Measurements from ENCODE around the gene ZNF470. TPM values are rescaled to one million over a fixed set of nuclear protein-coding genes. Genes with fewer than 3 reads are reported as not detected.

Gene ZNF470
- total RNA-seq, 4 donors from 2014 or later, result 5.1 to 9.2 (median 5.7) TPM

GRCh38 chr19:56617531-56617930 is 50.3 kb downstream of the ZNF470 start:
- DNase-seq (ENCODE audit: low spot score in 2 of 2), result no peak
- peaks cover 0 to 100% (median 45%) of the 10 kb centered on the region in 4 donors for H3K9me3 ChIP-seq
- no peak overlapping the region for H3K4me3 ChIP-seq
- H3K4me1 ChIP-seq, result no peaks in the 10 kb centered on the region
- 81 to 83% methylated on average over 8 of the region's 8 CpGs for WGBS, 2 donors
- TF ChIP-seq POLR2A (IDR thresholded peaks at IDR 0.05) (no peak), EP300 (IDR thresholded peaks at IDR 0.05) (no peak)
- TF ChIP-seq, protein P1, sequence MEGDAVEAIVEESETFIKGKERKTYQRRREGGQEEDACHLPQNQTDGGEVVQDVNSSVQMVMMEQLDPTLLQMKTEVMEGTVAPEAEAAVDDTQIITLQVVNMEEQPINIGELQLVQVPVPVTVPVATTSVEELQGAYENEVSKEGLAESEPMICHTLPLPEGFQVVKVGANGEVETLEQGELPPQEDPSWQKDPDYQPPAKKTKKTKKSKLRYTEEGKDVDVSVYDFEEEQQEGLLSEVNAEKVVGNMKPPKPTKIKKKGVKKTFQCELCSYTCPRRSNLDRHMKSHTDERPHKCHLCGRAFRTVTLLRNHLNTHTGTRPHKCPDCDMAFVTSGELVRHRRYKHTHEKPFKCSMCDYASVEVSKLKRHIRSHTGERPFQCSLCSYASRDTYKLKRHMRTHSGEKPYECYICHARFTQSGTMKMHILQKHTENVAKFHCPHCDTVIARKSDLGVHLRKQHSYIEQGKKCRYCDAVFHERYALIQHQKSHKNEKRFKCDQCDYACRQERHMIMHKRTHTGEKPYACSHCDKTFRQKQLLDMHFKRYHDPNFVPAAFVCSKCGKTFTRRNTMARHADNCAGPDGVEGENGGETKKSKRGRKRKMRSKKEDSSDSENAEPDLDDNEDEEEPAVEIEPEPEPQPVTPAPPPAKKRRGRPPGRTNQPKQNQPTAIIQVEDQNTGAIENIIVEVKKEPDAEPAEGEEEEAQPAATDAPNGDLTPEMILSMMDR (IDR thresholded peaks at IDR 0.05), result no peak
- no peak overlapping the region for H3K27ac ChIP-seq
- no peaks in the 10 kb centered on the region for H3K27me3 ChIP-seq
- H3K36me3 ChIP-seq, result peaks cover 0 to 100% (median 24%) of the 10 kb centered on the region in 3 donors

- Histone ChIP-seq H3K27me3 (no peaks in the 10 kb centered on the region), H3K9me3 (peaks cover 0 to 100% (median 45%) of the 10 kb centered on the region in 4 donors), H3K36me3 (peaks cover 0 to 100% (median 29%) of the 10 kb centered on the region in 3 donors), H3K4me1 (no peaks in the 10 kb centered on the region), H3K4me3 (no peak overlapping the region), H3K27ac (no peak overlapping the region)
- TF ChIP-seq POLR2A (IDR thresholded peaks at IDR 0.05) (no peak), EP300 (IDR thresholded peaks at IDR 0.05) (no peak)
- TF ChIP-seq, protein P1 (IDR thresholded peaks at IDR 0.05), result no peak
- no peak for DNase-seq (ENCODE audit: low spot score in 2 of 2)
- WGBS, 2 donors, result 70 to 78% methylated on average over 8 of the region's 8 CpGs
Measured at GRCh38 chr19:56619121-56619520, 51.9 kb downstream of the ZNF470 start.

- TF ChIP-seq, protein P1 (IDR thresholded peaks at IDR 0.05), result no peak
- TF ChIP-seq POLR2A (IDR thresholded peaks at IDR 0.05), result no peak
- no peak for TF ChIP-seq EP300 (IDR thresholded peaks at IDR 0.05)
- Histone ChIP-seq H3K4me1 (no peaks in the 10 kb centered on the region), H3K36me3 (peaks cover 0 to 95% (median 31%) of the 10 kb centered on the region in 3 donors), H3K27me3 (no peaks in the 10 kb centered on the region), H3K9me3 (peaks cover 0 to 96% (median 33%) of the 10 kb centered on the region in 4 donors), H3K27ac (no peak overlapping the region), H3K4me3 (no peak overlapping the region)
- no peak for DNase-seq (ENCODE audit: low spot score in 2 of 2)
- 91 to 95% methylated on average over 21 to 37 of the region's 37 CpGs for WGBS, 2 donors
Measured at GRCh38 chr19:56622374-56622773, 55.1 kb downstream of the ZNF470 start.

GRCh38 chr19:56623006-56623405 is 55.7 kb downstream of the ZNF470 start:
- Histone ChIP-seq H3K36me3 (peaks cover 0 to 95% (median 27%) of the 10 kb centered on the region in 3 donors), H3K27ac (no peak overlapping the region), H3K27me3 (no peaks in the 10 kb centered on the region), H3K4me1 (no peaks in the 10 kb centered on the region), H3K4me3 (no peak overlapping the region), H3K9me3 (peaks cover 0 to 96% (median 30%) of the 10 kb centered on the region in 4 donors)
- 84 to 93% methylated on average over 9 of the region's 9 CpGs for WGBS, 2 donors
- TF ChIP-seq, protein P1 (IDR thresholded peaks at IDR 0.05), result no peak
- TF ChIP-seq EP300 (IDR thresholded peaks at IDR 0.05) (no peak), POLR2A (IDR thresholded peaks at IDR 0.05) (no peak)
- DNase-seq (ENCODE audit: low spot score in 2 of 2), result no peak

- no peak overlapping the region for H3K4me3 ChIP-seq
- peaks cover 0 to 96% (median 25%) of the 10 kb centered on the region in 4 donors for H3K9me3 ChIP-seq
- no peaks in the 10 kb centered on the region for H3K4me1 ChIP-seq
- TF ChIP-seq POLR2A (IDR thresholded peaks at IDR 0.05) (no peak), EP300 (IDR thresholded peaks at IDR 0.05) (no peak)
- TF ChIP-seq, protein P1 (IDR thresholded peaks at IDR 0.05), result no peak
- DNase-seq (ENCODE audit: low spot score in 2 of 2), result no peak
- peaks cover 0 to 80% (median 27%) of the 10 kb centered on the region in 3 donors for H3K36me3 ChIP-seq
- 93 to 94% methylated on average over 9 of the region's 9 CpGs for WGBS, 2 donors
- no peak overlapping the region for H3K27ac ChIP-seq
- H3K27me3 ChIP-seq, result no peaks in the 10 kb centered on the region
Measured at GRCh38 chr19:56625708-56626107, 58.4 kb downstream of the ZNF470 start.
